Measurements from ENCODE around the gene TBX4.

TBX4 gene

DNA sequence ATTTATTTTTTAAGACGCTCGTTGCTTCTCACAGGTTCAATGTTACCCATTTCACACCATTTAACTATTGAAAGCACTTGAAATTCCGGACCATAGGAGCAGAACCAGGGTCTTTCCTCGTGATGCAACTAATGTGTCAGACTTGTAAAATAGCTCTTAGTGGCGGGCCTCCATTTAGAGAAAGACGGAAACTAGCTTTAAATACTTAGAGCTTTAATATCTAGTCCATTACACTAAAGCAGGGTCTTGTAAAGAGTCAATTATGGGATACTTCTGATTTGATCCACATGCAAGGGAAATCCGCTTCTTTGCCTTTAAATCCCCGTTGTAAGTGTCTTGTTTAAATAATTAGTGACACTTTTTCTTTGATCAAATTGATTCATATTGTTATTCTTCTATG is 82.2 kb downstream of the TBX4 start:
- DNase-seq = no peak
